ENCODE data around the gene STMP1.

Gene STMP1

GRCh38 chr7:135650831-135651573, 11.3 kb upstream of the STMP1 start:
- TF ChIP-seq CTCF (IDR thresholded peaks at IDR 0.05; ENCODE audit: borderline replicate concordance, insufficient read depth, low read depth, low read length), result no peak
- H3K4me3 ChIP-seq (ENCODE audit: low read depth, low read length), result no peak overlapping the region

GRCh38 chr7:135653340-135654080, 8.8 kb upstream of the STMP1 start:
- no peak overlapping the region for H3K4me3 ChIP-seq (ENCODE audit: low read depth, low read length)
- no peak for TF ChIP-seq CTCF (IDR thresholded peaks at IDR 0.05; ENCODE audit: borderline replicate concordance, insufficient read depth, low read depth, low read length)

- TF ChIP-seq CTCF (IDR thresholded peaks at IDR 0.05; ENCODE audit: borderline replicate concordance, insufficient read depth, low read depth, low read length), result no peak
- H3K4me3 ChIP-seq (ENCODE audit: low read depth, low read length), result no peak overlapping the region
Measured at GRCh38 chr7:135658564-135658963, 3.8 kb upstream of the STMP1 start.

GRCh38 chr7:135659159-135659846, 3.0 kb upstream of the STMP1 start:
- H3K4me3 ChIP-seq (ENCODE audit: low read depth, low read length), result no peak overlapping the region
- no peak for TF ChIP-seq CTCF (IDR thresholded peaks at IDR 0.05; ENCODE audit: borderline replicate concordance, insufficient read depth, low read depth, low read length)

- TF ChIP-seq CTCF (IDR thresholded peaks at IDR 0.05; ENCODE audit: borderline replicate concordance, insufficient read depth, low read depth, low read length), result no peak
- H3K4me3 ChIP-seq (ENCODE audit: low read depth, low read length), result peak overlapping the region; percentile 35
Measured at GRCh38 chr7:135661311-135662122, 797 bp upstream of the STMP1 start.

- H3K4me3 ChIP-seq (ENCODE audit: low read depth, low read length), result peak overlapping the region; percentile 35
- no peak for TF ChIP-seq CTCF (IDR thresholded peaks at IDR 0.05; ENCODE audit: borderline replicate concordance, insufficient read depth, low read depth, low read length)
Measured at GRCh38 chr7:135662123-135662372, 266 bp upstream of the STMP1 start.
